Natural killer cell (primary cell): Measurements from ENCODE around the gene ATP1A3. TPM values are rescaled to one million over a fixed set of nuclear protein-coding genes. Genes with fewer than 3 reads are reported as not detected.

Experiments
- ATAC-seq, 3 donors: fragments of 150-1000 bp in 2 of 3; fragments of 200-7000 bp in 1 of 3; cut with Tn5 transposase; 1 replicate in 1 of 3; 2 replicates in 2 of 3; pipeline ENCODE4 v1.10.0; 2021; ENCODE audit warnings: mild to moderate bottlenecking in 2 of 3, moderate library complexity in 2 of 3
- DNase-seq, 2 donors: peaks; one replicate each; pipeline versions ENCODE4 v3.0.0 to v3.0.0-alpha.2; 2013 to 2021; ENCODE audit warnings: mixed read lengths in 1 of 2
- H3K27ac ChIP-seq: one replicate; pipeline ENCODE4 v1.5.1; 2013; ENCODE audit warnings: mild to moderate bottlenecking, low read length
- H3K27me3 ChIP-seq: one replicate; pipeline ENCODE4 v1.6.1; 2013; ENCODE audit warnings: low read length; ENCODE audit not compliant: control insufficient read depth, insufficient read depth
- H3K36me3 ChIP-seq: one replicate; pipeline ENCODE4 v1.6.1; 2013; ENCODE audit warnings: low read length; ENCODE audit not compliant: control insufficient read depth, insufficient read depth
- H3K4me1 ChIP-seq: one replicate; pipeline ENCODE4 v1.6.1; 2013; ENCODE audit warnings: low read length; ENCODE audit not compliant: control insufficient read depth, insufficient read depth
- H3K4me3 ChIP-seq: one replicate; pipeline ENCODE4 v1.5.1; 2013; ENCODE audit warnings: low read length
- H3K9me3 ChIP-seq: one replicate; pipeline ENCODE4 v1.6.1; 2013; ENCODE audit warnings: low read length; ENCODE audit not compliant: control insufficient read depth, insufficient read depth
- H3K27ac Mint-ChIP-seq, 2 donors: one replicate each; pipeline ENCODE4 v1.8.0; 2022; ENCODE audit warnings: mild to moderate bottlenecking in 2 of 2, mixed read lengths in 2 of 2, moderate library complexity in 1 of 2
- H3K27me3 Mint-ChIP-seq, 2 donors: one replicate each; pipeline ENCODE4 v1.8.0; 2022; ENCODE audit warnings: low read depth in 2 of 2, mixed read lengths in 2 of 2
- H3K36me3 Mint-ChIP-seq: one replicate; pipeline ENCODE4 v1.8.0; 2022; ENCODE audit warnings: mixed read lengths
- H3K4me1 Mint-ChIP-seq, 2 donors: one replicate each; pipeline ENCODE4 v1.8.0; 2022; ENCODE audit warnings: mixed read lengths in 2 of 2
- H3K4me3 Mint-ChIP-seq: one replicate; pipeline ENCODE4 v1.8.0; 2022; ENCODE audit warnings: mild to moderate bottlenecking, moderate library complexity, mixed read lengths
- H3K9me3 Mint-ChIP-seq, 2 donors: one replicate each; pipeline ENCODE4 v1.8.0; 2022; ENCODE audit warnings: mixed read lengths in 2 of 2
- WGBS: methylation state at CpG from one replicate; pipeline ENCODE4 v1.1.7; 2013; ENCODE audit warnings: missing lambda C conversion rate; ENCODE audit not compliant: insufficient coverage; 5-methylcytosine and 5-hydroxymethylcytosine counted together
- intact Hi-C: fragments of 100-400 bp; cut with micrococcal nuclease; formaldehyde crosslinking; loops from one replicate; pipeline ENCODE4 v1.14.2; 2022
- total RNA-seq, 4 donors: library from RNA; stranded (reverse); fragments of 120-200 nt in 1 of 4; gene quantifications; one replicate each; pipeline versions ENCODE4 v1.2.3 to v1.2.4, GENCODE V29; 2013 to 2022
- TF ChIP-seq, protein P1 (sequence below): fragments of 200-600 bp; IDR thresholded peaks from one replicate; pipeline ENCODE4 v1.8.0; 2022; ENCODE audit warnings: antibody characterized with exemption

ATP1A3 gene
- total RNA-seq, 3 donors from 2014 or later (not counting 1 experiment from before 2014, with no cell fraction given): 13.5 to 18.2 (median 14.0) TPM

DNA sequence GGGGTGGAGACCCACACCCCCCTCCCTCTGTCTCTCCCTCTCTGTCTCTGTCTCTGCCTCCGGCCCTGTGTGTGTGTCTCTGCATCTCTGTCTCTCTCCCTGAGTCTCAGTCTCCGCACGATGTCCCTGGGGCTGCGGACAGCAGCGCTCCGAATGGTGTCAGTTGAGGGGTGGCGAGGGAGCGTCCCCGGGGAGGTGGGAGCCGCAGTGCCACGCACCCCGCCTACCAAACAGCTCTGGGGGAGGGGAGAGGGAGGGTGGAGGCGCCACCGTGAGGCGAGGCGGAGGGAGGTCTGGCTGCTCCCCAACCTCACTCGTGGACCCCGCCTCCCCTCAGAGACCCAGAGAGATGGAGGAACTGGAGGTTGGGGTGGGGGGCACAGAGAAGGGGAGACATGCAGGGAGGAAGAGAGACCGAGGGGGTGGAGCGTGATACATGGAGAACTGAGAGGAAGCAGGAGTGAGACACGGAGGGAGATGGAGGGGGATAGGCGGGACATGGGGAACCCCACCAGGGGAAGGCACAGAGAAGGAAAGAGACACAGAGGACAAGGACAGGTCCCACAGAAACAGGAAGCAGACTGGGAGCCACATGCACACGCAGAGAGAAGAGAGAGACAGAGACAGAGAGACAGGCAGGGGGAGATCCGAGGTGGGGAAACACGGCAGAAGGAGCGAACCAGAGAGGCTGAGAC, 73.0 kb downstream of the ATP1A3 start:
- peak overlapping the region; percentile 2 for H3K4me3 Mint-ChIP-seq
- H3K27me3 Mint-ChIP-seq: peaks cover 14 to 21% of the 10 kb centered on the region in 2 donors
- H3K9me3 Mint-ChIP-seq: no peaks in the 10 kb centered on the region

DNA sequence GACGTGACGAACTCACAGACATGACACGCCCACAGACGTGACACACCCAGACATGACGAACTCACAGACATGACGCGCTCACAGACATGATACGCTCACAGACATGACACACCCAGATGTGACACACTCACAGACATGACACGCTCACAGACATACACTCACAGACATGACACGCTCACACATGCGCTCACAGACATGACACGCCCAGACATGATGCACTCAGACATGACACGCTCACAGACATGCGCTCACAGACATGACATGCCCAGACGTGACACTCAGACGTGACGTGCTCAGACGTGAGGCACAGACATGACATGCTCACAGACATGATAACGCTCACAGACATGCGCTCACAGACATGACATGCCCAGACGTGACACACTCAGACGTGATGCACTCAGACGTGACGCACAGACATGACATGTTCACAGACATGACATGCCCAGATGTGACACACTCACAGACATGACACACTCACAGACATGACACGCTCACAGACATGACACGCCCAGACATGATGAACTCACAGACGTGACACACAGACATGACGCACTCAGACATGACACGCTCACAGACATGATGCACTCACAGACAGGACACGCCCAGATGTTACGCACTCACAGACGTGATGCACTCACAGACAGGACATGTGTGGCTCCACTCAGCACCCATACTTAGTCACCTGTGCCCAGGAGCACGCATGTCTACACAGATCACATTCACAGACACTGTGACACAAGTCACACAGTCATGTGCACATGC, 73.9 kb downstream of the ATP1A3 start:
- Mint-ChIP-seq H3K9me3 (no peaks in the 10 kb centered on the region), H3K4me1 (peaks cover 10 to 23% of the 10 kb centered on the region in 2 donors), H3K36me3 (no peaks in the 10 kb centered on the region), H3K4me3 (no peak overlapping the region), H3K27ac (no peak overlapping the region), H3K27me3 (peaks cover 14 to 21% of the 10 kb centered on the region in 2 donors)
- Histone ChIP-seq H3K4me1 (peaks cover 24% of the 10 kb centered on the region), H3K4me3 (no peak overlapping the region), H3K9me3 (no peaks in the 10 kb centered on the region), H3K27ac (no peak overlapping the region), H3K27me3 (peaks cover 49% of the 10 kb centered on the region), H3K36me3 (no peaks in the 10 kb centered on the region)
- DNase-seq (no peak), ATAC-seq (no peak)
- TF ChIP-seq, protein P1, sequence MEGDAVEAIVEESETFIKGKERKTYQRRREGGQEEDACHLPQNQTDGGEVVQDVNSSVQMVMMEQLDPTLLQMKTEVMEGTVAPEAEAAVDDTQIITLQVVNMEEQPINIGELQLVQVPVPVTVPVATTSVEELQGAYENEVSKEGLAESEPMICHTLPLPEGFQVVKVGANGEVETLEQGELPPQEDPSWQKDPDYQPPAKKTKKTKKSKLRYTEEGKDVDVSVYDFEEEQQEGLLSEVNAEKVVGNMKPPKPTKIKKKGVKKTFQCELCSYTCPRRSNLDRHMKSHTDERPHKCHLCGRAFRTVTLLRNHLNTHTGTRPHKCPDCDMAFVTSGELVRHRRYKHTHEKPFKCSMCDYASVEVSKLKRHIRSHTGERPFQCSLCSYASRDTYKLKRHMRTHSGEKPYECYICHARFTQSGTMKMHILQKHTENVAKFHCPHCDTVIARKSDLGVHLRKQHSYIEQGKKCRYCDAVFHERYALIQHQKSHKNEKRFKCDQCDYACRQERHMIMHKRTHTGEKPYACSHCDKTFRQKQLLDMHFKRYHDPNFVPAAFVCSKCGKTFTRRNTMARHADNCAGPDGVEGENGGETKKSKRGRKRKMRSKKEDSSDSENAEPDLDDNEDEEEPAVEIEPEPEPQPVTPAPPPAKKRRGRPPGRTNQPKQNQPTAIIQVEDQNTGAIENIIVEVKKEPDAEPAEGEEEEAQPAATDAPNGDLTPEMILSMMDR: no peak
- intact Hi-C loops: no loop called here
- 95% methylated on average over 33 of the region's 33 CpGs for WGBS

More for the DNA sequence above, 73.0 kb downstream of the ATP1A3 start:
- Histone ChIP-seq H3K36me3 (no peaks in the 10 kb centered on the region), H3K27ac (no peak overlapping the region), H3K9me3 (no peaks in the 10 kb centered on the region), H3K27me3 (peaks cover 42% of the 10 kb centered on the region), H3K4me1 (peaks cover 15% of the 10 kb centered on the region), H3K4me3 (no peak overlapping the region)
- TF ChIP-seq, protein P1: no peak
- H3K4me1 Mint-ChIP-seq: peaks cover 10 to 23% of the 10 kb centered on the region in 2 donors
- intact Hi-C loops: no loop called here
- DNase-seq (no peak), ATAC-seq (peak in 2 of 3 donors; percentile 36 to 38)
- 22% methylated on average over 26 of the region's 26 CpGs for WGBS
- H3K36me3 Mint-ChIP-seq: no peaks in the 10 kb centered on the region
- H3K27ac Mint-ChIP-seq: no peak overlapping the region

DNA sequence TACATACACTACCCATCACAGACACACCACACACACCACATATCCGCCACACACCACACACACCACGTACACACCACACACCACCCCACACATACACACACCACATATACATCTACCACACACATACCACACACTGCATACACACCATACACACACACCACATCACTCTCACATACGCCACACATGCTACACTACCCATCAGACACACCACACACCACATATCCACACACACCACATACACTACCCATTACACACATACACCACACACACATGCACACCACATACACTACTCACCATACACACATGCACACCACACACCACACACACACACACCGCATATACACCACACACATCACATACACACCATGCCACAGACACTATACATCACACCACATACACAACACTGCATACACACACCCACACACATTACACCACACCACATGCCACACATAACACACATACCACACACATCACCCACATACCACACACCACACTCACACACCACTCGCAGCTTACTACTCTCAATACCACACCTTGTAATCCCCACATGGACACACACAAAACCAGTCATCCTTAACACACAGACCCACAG, 75.3 kb downstream of the ATP1A3 start:
- peaks cover 14 to 28% of the 10 kb centered on the region in 2 donors for H3K27me3 Mint-ChIP-seq
- intact Hi-C loops: no loop called here
- WGBS: 81% methylated on average over 5 of the region's 5 CpGs
- Histone ChIP-seq H3K4me3 (no peak overlapping the region), H3K27me3 (peaks cover 51% of the 10 kb centered on the region), H3K27ac (no peak overlapping the region), H3K4me1 (peaks cover 33% of the 10 kb centered on the region), H3K36me3 (no peaks in the 10 kb centered on the region), H3K9me3 (no peaks in the 10 kb centered on the region)
- H3K4me1 Mint-ChIP-seq: peaks cover 10 to 23% of the 10 kb centered on the region in 2 donors
- H3K36me3 Mint-ChIP-seq: no peaks in the 10 kb centered on the region
- no peaks in the 10 kb centered on the region for H3K9me3 Mint-ChIP-seq
- no peak overlapping the region for H3K27ac Mint-ChIP-seq
- DNase-seq (no peak), ATAC-seq (no peak)
- H3K4me3 Mint-ChIP-seq: no peak overlapping the region
- TF ChIP-seq, protein P1: no peak
